GM18499 (cell line): ENCODE measurements around the gene COASY.
"Not testable (repeated sequence)": the region's sequence is repeated elsewhere in the genome, so short reads cannot be mapped to it uniquely, and the experiment has no call there.

Source experiments
- ATAC-seq: cut with Tn5 transposase; IDR thresholded peaks from one replicate; pipeline ENCODE4 v1.9.1; 2021; ENCODE audit warnings: moderate number of reproducible peaks; ENCODE audit not compliant: insufficient read depth, unreplicated experiment

Gene COASY

DNA sequence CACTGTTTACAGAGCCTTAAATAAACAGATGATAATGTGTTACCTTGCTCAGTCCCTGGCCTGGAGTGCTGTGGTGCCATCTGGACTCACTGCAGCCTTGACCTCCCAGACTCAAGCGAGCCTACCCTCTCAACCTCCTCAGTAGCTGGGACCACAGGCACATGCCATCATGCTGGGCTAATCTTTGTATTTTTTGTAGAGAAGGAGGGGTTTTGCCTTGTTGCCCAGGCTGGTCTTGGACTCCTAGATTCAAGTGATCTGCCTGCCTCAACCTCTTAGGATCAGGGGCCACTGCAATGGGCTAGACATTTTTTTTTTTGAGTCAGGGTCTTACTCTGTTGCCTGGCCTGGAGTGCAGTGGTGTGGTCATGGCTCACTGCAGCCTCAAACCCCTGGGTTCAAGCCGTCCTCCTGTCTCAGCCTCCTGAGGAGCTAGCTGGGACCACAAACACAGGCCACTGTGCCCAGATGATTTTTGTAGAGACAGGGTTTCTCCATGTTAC is 30.9 kb upstream of the COASY start:
- ATAC-seq, result no peak

GRCh38 chr17:42531455-42532354 is 30.2 kb upstream of the COASY start:
- no peak for ATAC-seq

- ATAC-seq, result no peak
These were observed 26.5 kb upstream of the COASY start for GRCh38 chr17:42535155-42536047.

DNA sequence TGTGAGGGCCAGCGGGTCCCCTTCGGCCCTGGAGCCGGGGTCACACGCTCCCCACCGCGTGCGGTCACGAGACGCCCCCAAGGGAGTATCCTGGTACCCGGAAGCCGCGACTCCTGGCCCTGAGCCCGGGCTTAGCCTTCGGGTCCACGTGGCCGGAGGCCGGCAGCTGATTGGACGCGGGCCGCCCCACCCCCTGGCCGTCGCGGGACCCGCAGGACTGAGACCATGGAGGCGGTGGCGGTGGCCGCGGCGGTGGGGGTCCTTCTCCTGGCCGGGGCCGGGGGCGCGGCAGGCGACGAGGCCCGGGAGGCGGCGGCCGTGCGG is 25.9 kb upstream of the COASY start, which contains the start of gene NAGLU:
Gene NAGLU (plus strand): TSS at position 194 of the 324 bp plus-strand sequence. CDS start 32 bp downstream, at position 226.
- no peak for ATAC-seq

DNA sequence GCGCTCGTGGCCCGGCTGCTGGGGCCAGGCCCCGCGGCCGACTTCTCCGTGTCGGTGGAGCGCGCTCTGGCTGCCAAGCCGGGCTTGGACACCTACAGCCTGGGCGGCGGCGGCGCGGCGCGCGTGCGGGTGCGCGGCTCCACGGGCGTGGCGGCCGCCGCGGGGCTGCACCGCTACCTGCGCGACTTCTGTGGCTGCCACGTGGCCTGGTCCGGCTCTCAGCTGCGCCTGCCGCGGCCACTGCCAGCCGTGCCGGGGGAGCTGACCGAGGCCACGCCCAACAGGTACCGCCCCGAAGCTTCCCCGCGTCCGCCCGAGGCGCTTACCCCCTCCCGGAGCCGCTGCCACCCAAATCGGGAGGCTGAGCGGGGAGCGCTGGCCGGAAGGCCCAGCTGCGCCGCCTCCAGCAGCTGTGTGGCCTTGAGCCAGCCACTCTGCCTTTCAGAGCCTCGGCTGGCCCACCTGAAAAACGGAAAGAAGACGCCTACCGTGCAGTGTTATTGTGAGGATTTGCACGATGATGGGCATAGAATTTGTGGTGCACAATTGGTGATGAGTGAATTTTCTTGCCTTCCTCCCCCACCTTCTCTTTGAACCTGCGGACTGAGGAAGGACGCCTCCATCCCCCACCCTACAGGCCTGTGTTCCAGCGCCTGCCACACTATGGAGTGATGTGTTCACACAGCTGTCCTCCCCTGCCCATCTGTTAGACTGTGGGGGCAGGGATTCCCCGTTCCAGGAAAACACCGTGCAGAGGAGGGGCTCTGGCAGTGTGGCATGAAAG is 25.4 kb upstream of the COASY start:
- no peak for ATAC-seq

DNA sequence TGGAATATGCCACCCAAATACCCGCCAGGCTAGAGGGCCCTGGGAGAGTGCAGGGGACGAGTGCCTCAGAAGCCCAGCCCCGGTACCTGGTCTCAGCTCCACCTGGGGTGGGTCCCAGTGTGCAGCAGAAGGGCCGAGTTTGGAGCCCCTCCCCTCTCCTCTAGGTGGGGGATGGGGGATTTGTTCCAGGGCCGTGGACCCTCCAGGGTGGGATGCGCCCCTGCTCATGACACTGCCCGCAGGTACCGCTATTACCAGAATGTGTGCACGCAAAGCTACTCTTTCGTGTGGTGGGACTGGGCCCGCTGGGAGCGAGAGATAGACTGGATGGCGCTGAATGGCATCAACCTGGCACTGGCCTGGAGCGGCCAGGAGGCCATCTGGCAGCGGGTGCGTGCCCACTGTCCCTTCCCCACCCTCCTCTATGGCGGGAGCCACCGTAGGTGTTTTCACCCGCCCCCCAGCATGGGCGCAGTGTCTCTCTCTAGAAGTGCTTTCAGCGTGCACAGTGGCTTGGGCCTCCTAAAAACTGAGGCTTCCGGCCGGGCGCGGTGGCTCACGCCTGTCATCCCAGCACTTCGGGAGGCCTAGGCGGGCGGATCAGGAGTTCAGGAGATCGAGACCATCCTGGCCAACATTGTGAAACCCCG is 24.7 kb upstream of the COASY start:
- ATAC-seq, result no peak

GRCh38 chr17:42537826-42538451 is 24.0 kb upstream of the COASY start:
- no peak for ATAC-seq

GRCh38 chr17:42538482-42538881 is 23.5 kb upstream of the COASY start:
- no peak for ATAC-seq

DNA sequence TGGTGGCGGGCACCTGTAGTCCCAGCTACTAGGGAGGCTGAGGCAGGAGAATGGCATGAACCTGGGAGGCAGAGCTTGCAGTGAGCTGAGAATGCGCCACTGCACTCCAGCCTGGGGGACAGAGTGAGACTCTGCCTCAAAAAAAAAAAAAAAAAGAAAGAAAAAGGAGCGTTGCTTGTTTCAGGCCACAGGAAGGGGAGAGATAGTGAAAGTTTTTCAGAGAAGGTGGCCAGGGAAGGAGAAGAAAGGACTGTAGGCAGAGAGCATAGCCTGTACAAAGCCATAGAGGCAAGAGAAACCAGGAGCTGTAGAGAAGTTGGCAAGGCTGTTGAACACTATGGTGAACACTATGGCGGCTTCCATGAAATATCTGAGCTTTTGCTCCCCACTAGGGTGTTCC is 21.4 kb upstream of the COASY start:
- ATAC-seq, result not testable (repeated sequence)

DNA sequence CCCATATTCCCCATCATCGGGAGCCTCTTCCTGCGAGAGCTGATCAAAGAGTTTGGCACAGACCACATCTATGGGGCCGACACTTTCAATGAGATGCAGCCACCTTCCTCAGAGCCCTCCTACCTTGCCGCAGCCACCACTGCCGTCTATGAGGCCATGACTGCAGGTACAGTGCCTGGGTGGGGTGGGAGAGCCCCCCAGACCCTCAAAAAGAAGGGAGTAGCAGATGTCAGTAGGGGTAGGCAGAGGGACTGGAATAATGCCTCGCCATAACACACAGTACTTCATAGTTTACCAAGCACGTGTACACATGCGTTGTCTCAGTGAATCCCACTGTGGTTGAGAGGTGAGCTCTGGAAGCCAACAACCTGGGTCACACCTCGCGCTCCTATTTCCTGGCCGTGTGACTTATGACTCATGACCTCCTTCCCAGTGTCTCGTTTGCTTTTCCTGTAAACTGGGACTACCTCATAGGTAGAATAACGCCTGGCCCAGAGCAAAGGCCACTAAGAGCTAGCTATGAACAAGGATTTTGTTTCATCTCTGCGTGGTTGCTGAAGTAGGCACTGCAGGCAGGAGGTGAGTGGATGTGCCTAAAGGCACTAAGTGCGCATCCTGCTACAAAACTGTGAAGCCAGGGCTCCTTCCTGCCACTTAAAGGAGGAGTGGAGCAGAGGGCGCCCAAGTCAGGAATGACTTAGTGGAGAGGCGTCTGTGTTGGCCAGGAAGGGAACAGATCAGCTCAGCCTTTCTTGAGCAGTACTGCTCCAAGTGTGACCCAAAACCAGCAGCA is 20.7 kb upstream of the COASY start:
- ATAC-seq, result no peak

DNA sequence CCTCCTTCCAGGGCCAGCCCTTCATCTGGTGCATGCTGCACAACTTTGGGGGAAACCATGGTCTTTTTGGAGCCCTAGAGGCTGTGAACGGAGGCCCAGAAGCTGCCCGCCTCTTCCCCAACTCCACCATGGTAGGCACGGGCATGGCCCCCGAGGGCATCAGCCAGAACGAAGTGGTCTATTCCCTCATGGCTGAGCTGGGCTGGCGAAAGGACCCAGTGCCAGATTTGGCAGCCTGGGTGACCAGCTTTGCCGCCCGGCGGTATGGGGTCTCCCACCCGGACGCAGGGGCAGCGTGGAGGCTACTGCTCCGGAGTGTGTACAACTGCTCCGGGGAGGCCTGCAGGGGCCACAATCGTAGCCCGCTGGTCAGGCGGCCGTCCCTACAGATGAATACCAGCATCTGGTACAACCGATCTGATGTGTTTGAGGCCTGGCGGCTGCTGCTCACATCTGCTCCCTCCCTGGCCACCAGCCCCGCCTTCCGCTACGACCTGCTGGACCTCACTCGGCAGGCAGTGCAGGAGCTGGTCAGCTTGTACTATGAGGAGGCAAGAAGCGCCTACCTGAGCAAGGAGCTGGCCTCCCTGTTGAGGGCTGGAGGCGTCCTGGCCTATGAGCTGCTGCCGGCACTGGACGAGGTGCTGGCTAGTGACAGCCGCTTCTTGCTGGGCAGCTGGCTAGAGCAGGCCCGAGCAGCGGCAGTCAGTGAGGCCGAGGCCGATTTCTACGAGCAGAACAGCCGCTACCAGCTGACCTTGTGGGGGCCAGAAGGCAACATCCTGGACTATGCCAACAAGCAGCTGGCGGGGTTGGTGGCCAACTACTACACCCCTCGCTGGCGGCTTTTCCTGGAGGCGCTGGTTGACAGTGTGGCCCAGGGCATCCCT is 18.5 kb upstream of the COASY start:
- ATAC-seq, result no peak

DNA sequence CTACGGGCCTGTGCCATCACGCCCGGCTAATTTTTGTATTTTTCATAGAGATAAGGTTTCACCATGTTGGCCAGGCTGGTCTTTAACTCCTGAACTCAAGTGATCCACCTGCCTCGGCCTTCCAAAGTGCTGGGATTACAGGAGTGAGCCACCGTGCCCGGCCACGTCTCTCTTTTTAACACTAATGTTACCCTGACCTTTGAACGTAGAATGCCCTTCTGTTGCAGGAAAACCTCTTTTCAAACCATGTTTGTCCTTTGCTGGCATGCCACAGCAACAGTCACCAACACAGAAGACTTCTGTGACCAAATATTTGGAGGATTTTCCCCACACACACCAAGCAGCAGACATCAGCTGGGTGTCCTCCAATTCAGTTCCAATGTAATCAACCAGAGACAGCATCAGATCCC is 17.1 kb upstream of the COASY start:
- no peak for ATAC-seq

DNA sequence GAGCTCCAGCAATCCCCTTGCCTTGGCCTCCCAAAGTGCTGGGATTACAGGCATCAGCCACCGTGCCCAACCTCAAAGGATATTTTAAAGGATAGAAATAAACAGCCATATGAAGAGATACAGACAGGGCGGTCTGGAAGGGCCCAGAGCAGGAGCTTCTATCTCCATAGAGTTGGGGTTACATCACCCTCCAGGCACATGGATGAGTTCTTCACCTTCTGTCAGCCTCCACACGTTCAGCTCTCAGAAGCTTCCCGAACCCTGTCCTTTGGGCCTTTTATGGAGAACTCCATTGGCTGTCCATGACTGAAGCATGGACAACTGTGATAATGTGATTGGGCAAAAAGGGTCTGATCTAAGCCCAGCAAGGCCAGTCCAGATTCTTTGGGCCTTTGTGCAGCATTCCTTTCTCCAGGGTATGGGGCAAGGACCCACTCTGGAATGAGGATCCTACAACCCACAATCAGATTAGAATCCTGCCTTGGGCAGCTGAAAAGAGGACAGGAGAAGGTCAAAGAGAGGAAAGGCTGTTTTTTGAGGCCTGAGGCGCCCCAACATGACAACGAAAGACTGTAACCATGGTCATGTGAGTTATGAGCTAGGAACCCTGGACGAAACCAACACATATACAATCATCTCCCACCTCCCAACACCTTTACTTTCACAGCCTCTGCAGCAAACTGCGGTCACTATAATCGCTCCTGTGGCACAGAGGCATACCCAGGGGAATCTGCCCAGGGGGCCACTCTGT is 16.0 kb upstream of the COASY start:
- not testable (repeated sequence) for ATAC-seq

- ATAC-seq, result no peak
These were observed 14.9 kb upstream of the COASY start for GRCh38 chr17:42547001-42547461.

GRCh38 chr17:42547698-42548069 is 14.3 kb upstream of the COASY start:
- ATAC-seq, result no peak

GRCh38 chr17:42548070-42548837 is 13.7 kb upstream of the COASY start:
- no peak for ATAC-seq
